ENCODE measurements around the gene NT5DC4.

Gene NT5DC4

DNA sequence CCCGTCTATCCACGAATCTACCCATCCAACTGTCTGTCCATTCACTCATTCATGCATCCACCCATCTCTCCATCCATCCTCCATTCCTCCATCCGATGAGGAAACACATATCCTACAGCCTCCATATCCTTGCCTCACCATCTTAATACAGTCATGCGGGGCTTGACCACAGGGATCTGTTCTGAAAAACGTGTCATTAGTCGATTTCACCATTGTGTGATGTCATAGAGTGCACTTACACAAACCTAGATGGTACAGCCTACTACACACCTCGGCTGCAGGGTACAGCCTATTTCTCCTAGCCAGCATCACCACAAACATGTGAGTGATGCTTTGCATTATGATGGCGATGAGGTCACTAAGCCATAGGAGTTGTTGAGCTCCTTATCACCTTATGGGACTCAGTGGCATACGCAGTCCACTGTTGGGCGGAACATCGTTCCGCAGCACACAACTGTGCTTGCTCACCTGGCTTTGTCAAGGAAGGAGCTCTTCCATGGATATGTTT lies 1.9 kb upstream of the NT5DC4 start:
- DNase-seq (ENCODE audit: low read depth in 1 of 2, low spot score in 1 of 2): peak in 1 of 2 experiments; percentile 51
- Histone ChIP-seq H3K27me3 (ENCODE audit: insufficient read depth, poor library complexity, severe bottlenecking) (no peaks in the 10 kb centered on the region), H3K27ac (replicated peaks) (no peak overlapping the region), H3K4me3 (replicated peaks; ENCODE audit: insufficient read depth, low read length) (no peak overlapping the region)
- no peak for TF ChIP-seq GABPA (IDR thresholded peaks at IDR 0.05; ENCODE audit: low read depth)
- TF ChIP-seq, protein P1, sequence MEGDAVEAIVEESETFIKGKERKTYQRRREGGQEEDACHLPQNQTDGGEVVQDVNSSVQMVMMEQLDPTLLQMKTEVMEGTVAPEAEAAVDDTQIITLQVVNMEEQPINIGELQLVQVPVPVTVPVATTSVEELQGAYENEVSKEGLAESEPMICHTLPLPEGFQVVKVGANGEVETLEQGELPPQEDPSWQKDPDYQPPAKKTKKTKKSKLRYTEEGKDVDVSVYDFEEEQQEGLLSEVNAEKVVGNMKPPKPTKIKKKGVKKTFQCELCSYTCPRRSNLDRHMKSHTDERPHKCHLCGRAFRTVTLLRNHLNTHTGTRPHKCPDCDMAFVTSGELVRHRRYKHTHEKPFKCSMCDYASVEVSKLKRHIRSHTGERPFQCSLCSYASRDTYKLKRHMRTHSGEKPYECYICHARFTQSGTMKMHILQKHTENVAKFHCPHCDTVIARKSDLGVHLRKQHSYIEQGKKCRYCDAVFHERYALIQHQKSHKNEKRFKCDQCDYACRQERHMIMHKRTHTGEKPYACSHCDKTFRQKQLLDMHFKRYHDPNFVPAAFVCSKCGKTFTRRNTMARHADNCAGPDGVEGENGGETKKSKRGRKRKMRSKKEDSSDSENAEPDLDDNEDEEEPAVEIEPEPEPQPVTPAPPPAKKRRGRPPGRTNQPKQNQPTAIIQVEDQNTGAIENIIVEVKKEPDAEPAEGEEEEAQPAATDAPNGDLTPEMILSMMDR (IDR thresholded peaks at IDR 0.05; ENCODE audit: insufficient read depth, low read length): no peak
- TF ChIP-seq, protein P2, sequence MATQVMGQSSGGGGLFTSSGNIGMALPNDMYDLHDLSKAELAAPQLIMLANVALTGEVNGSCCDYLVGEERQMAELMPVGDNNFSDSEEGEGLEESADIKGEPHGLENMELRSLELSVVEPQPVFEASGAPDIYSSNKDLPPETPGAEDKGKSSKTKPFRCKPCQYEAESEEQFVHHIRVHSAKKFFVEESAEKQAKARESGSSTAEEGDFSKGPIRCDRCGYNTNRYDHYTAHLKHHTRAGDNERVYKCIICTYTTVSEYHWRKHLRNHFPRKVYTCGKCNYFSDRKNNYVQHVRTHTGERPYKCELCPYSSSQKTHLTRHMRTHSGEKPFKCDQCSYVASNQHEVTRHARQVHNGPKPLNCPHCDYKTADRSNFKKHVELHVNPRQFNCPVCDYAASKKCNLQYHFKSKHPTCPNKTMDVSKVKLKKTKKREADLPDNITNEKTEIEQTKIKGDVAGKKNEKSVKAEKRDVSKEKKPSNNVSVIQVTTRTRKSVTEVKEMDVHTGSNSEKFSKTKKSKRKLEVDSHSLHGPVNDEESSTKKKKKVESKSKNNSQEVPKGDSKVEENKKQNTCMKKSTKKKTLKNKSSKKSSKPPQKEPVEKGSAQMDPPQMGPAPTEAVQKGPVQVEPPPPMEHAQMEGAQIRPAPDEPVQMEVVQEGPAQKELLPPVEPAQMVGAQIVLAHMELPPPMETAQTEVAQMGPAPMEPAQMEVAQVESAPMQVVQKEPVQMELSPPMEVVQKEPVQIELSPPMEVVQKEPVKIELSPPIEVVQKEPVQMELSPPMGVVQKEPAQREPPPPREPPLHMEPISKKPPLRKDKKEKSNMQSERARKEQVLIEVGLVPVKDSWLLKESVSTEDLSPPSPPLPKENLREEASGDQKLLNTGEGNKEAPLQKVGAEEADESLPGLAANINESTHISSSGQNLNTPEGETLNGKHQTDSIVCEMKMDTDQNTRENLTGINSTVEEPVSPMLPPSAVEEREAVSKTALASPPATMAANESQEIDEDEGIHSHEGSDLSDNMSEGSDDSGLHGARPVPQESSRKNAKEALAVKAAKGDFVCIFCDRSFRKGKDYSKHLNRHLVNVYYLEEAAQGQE (IDR thresholded peaks at IDR 0.05; ENCODE audit: insufficient replicate concordance, low read depth): no peak
- no peak for TF ChIP-seq POLR2AphosphoS5 (IDR thresholded peaks at IDR 0.05; ENCODE audit: low read depth)
- no peak for TF ChIP-seq SPI1 (IDR thresholded peaks at IDR 0.05; ENCODE audit: borderline replicate concordance, low read depth)

DNA sequence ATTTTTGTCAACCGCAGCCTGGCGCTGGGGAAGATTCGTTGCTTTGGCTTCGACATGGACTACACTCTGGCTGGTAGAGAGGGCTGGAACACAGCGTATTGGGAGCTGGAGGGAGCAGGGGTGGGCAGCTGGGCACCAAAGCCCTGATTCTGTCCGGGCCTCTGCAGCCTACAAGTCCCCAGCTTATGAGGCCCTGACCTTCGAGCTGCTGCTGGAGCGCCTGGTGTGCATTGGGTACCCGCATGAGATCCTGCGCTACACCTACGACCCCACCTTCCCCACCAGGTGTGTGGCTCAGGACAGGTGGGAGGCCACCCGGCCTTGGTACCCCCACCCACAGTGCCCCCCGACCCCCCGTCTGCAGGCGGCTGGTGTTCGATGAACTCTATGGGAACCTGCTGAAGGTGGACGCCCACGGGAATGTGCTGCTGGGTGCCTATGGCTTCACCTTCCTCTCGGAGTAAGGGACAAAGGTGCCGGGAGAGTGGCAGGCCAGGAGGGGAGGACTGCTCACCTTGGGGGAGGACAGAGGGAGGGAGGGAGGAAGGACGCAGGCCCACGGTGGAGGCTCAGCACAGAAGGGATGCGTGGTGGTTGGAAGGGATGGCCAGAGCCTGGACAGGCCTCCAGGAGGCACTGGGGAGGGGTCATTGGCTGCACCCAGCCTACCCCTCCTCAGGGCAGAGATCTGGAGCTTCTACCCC lies 1.2 kb downstream of the NT5DC4 start:
- Histone ChIP-seq H3K27ac (replicated peaks) (no peak overlapping the region), H3K27me3 (ENCODE audit: insufficient read depth, poor library complexity, severe bottlenecking) (no peaks in the 10 kb centered on the region), H3K4me3 (replicated peaks; ENCODE audit: insufficient read depth, low read length) (no peak overlapping the region)
- TF ChIP-seq, protein P1 (IDR thresholded peaks at IDR 0.05; ENCODE audit: insufficient read depth, low read length): no peak
- TF ChIP-seq POLR2AphosphoS5 (IDR thresholded peaks at IDR 0.05; ENCODE audit: low read depth) (no peak), GABPA (IDR thresholded peaks at IDR 0.05; ENCODE audit: low read depth) (no peak), SPI1 (IDR thresholded peaks at IDR 0.05; ENCODE audit: borderline replicate concordance, low read depth) (no peak)
- TF ChIP-seq, protein P2 (IDR thresholded peaks at IDR 0.05; ENCODE audit: insufficient replicate concordance, low read depth): no peak
- no peak for DNase-seq (ENCODE audit: low read depth in 1 of 2, low spot score in 1 of 2)

DNA sequence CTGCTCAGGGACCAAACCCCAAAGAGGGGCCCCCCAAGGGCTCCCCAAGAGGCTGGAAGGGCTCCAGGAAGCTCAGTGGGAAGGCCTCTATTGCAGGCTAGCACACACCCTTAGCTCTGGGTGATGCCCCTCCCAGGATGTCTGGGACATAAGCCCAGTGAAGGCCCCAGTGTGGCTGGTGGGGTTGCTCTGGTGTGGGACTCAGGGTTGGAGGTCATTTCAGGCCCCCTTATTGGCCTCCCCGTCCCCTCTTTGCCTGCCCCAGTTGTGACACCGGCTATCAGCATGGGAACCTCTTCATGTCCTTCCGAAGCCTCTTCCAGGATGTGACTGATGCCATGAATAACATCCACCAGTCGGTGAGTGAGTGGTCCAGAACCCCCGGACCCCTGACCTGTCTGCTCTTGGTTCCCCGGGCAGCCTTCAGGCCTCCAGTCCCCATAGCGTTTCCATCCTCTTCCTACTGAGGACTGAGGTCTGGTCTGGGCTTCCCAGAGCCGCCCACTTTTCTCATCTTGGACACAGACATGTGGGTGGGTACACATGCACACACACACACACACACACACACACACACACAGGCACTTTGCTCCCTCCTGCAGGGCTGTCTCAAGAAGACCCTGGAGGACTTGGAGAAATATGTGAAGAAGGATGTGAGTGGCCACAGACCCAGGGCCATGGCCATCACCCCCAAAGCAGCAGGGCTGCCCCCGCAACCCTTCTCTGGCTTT lies 2.2 kb downstream of the NT5DC4 start:
- DNase-seq (ENCODE audit: low read depth in 1 of 2, low spot score in 1 of 2): no peak
- H3K27me3 ChIP-seq (ENCODE audit: insufficient read depth, poor library complexity, severe bottlenecking): no peaks in the 10 kb centered on the region
- H3K27ac ChIP-seq (replicated peaks): no peak overlapping the region
- H3K4me3 ChIP-seq (replicated peaks; ENCODE audit: insufficient read depth, low read length): no peak overlapping the region
- TF ChIP-seq GABPA (IDR thresholded peaks at IDR 0.05; ENCODE audit: low read depth) (no peak), SPI1 (IDR thresholded peaks at IDR 0.05; ENCODE audit: borderline replicate concordance, low read depth) (no peak), POLR2AphosphoS5 (IDR thresholded peaks at IDR 0.05; ENCODE audit: low read depth) (no peak)
- TF ChIP-seq, protein P2 (IDR thresholded peaks at IDR 0.05; ENCODE audit: insufficient replicate concordance, low read depth): no peak
- TF ChIP-seq, protein P1 (IDR thresholded peaks at IDR 0.05; ENCODE audit: insufficient read depth, low read length): no peak

Measured in HL-60 (cell line).